Skeletal muscle cell (primary cell): ENCODE results near the gene WIPF2.
"Not testable (repeated sequence)": the region's sequence is repeated elsewhere in the genome, so short reads cannot be mapped to it uniquely, and the experiment has no call there.

Experiments used
- DNase-seq: peaks from one replicate; pipeline ENCODE4 v3.0.0-alpha.2; 2010; ENCODE audit warnings: low read depth
- H3K4me3 ChIP-seq: 2 replicates; pipeline ENCODE4 v1.5.1; 2011; ENCODE audit warnings: low read depth, mild to moderate bottlenecking, control low read depth, low read length, moderate library complexity

WIPF2 gene

DNA sequence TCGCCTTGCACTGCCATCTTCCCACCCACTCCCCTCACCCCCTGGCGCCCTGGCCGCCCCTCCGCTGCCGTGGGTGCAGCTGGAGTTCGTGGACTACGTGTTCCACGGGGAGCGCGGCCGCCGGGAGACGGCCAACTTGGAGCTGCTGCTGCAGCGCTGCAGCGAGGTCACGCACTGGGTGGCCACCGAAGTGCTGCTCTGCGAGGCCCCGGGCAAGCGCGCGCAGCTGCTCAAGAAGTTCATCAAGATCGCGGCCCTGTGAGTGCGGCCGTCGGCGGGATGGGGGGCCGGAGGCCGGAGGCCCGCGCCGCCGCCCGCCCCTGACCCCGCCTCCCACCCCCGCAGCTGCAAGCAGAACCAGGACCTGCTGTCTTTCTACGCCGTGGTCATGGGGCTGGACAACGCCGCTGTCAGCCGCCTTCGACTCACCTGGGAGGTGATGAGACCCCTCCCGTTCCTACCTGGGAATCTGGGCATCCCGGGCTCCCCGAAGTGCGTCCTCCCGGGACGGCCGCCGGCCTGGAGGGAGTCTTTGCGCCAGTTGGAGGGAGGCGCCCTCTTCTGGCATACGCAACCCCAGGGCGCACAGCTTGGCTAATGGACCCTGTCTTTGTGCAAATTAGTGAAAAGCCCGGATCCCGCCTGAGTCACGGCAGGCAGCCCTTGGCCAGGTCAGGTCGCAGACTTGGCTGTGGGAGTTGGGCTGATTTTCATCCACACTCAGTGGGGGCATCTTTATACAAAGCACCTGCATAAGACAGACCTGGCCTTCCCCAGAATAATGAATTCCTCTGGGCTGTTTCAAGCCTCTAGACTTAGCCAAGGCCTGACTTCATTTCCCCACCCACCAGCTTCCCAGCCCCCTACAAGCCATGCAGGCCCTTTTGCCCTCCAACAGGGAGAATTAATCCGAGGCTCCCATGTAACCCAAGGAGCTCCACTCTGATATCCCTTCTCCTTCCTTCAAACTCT lies 27.6 kb upstream of the WIPF2 start:
- DNase-seq = peak; percentile 24
- H3K4me3 ChIP-seq = peak overlapping the region; percentile 53

DNA sequence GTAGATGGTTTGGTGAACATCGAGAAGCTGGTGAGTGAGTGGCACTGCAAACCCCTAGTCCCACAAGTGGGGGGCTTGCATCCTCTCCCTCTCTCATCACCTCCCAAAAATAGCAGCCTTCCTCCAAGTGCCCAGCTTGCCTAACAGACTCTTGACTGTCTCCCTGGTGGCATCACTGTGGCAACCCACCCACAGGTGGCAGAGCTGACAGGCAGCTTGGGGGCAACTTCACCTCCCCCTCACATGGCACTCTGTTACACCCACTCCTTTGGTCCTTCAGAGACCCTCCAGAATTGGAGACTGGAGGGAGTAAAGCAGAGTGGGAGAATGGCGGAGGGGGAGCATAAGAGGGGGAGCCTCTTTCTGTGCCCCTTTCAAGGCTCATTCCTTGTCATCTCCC lies 26.1 kb upstream of the WIPF2 start:
- H3K4me3 ChIP-seq = no peak overlapping the region
- DNase-seq = no peak

DNA sequence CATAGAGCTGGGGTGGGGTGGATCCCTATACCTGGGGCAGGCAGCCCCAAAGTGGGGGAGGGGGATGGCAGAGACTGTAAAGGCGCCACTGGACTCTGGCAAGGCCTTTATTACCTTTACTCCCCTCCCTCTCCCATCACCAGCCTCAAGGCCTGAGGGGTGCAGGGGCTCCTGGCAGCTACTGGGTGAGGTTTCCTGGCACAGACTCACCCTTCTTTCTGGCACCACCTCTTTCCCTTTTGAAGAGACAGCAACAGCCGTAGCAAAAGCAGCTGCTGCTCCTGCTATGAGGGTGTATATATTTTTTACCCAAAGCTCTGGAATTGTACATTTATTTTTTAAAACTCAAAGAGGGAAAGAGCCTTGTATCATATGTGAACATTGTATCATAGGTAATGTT lies 24.3 kb upstream of the WIPF2 start:
- no peak for DNase-seq

DNA sequence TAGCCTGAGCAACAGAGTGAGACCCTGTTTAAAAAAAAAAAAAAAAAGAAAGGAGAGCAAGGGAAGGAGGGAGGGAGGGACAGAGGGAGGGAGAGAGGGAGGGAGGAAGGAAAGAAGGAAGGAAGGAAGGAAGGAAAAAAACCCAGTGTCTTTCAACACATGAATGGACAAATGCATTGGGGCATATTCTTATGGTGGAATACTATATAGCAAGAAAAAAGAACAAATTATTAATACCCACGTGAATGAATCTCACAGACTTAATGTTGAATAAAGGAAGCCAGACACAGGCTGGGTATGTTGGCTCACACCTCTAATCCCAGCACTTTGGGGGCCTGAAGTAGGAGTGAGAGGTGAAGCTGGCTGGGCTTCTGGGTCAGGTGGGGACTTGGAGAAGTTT lies 21.6 kb upstream of the WIPF2 start:
- H3K4me3 ChIP-seq = no peak overlapping the region
- no peak for DNase-seq

More for the DNA sequence above, 24.3 kb upstream of the WIPF2 start:
- H3K4me3 ChIP-seq = no peak overlapping the region

DNA sequence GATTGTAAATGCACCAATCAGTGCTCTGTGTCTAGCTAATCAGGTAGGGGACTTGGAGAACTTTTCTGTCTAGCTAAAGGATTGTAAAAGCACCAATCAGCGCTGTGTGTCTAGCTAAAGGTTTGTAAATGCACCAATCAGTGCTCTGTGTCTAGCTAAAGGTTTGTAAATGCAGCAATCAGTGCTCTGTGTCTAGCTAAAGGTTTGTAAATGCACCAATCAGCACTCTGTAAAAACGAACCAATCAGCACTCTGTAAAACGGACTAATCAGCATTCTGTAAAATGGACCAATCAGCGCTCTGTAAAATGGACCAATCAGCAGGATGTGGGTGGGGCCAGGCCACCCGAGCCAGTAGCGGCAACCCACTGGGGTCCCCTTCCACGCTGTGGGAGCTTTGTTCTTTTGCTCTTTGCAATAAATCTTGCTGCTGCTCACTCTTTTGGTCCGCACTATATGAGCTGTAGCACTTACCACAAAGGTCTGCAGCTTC lies 21.1 kb upstream of the WIPF2 start:
- not testable (repeated sequence) for DNase-seq, H3K4me3 ChIP-seq

DNA sequence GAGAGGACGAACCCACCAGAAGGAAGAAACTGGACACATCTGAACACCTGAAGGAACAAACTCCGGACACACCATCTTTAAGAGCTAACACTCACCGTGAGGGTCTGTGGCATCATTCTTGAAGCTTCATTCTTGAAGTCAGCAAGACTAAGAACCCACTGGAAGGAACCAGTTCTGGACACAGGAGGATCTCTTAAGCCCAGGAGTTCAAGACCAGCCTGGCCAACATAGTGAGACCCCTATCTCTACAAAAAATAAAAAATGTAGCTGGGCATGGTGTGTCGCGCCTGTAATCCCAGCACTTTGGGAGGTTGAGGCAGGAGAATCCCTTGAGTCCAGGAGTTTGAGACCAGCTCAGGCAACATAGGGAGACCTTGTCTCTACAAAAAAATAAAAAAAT lies 20.5 kb upstream of the WIPF2 start:
- no peak overlapping the region for H3K4me3 ChIP-seq

DNA sequence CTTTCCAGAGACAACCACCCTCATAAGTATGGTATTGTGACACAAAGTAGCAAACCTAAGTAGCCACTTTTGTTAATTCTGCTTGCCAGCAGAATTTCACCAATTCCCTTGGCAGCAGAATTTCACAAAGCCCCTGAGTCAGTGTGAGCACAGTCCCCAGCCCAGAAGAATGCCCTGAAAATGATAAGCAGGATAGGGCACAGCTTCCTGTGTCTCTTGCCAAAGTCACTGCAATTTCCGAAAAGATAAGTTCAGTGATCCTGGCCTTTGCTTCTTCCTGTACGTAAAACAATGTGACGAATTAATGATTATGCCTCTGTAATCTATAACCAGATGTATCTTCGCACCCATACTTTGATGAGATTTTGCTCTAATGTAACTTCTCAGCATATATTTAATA lies 16.0 kb upstream of the WIPF2 start:
- DNase-seq = no peak
- H3K4me3 ChIP-seq = no peak overlapping the region

More for the DNA sequence above, 20.5 kb upstream of the WIPF2 start:
- DNase-seq = no peak

DNA sequence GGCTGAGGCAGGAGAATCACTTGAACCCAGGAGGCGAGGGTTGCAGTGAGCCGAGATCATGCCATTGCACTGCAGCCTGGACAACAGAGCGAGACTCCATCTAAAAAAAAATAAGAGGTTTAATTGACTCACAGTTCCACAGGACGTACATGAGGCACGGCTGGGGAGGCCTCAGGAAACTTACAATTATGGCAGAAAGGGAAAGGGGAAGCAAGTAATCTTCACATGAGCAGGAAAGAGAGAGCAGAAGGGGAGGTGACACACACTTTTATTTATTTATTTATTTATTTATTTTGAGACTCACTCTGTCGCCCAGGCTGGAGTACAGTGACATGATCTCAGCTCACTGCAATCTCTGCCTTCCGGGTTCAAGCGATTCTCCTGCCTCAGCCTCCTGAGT lies 12.9 kb upstream of the WIPF2 start:
- not testable (repeated sequence) for DNase-seq, H3K4me3 ChIP-seq

DNA sequence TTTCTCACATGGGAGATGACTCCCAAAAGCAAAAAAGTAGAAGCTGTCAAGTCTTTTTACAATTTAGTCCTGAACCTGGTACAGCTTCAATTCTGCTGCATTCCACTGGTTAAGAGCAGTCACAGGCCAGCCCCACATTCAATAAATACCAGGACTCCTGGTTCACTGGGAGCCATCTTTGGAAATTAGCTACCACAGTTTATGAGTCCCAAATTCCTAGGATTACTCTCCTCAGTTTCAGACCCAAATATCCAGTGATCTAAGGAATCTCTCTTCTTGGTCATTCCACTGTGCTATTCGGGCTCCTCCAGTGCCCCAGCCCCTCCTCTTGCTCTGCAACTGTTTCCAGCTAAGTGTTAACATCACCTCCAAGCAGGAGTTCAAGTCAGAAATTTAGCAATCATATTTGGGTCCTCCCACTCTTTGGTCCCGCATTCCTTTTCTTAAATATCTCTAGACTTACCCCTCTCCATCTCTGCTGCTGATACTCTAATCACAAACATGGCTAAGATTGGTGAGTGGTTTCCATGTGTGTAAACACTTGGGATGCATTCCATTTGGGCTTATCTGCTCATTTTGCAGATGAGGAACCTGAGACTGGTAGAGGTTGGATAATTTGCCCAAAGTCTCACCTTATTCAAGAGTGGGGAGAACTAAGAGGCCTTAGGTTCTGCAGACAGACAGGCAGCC lies 9.6 kb upstream of the WIPF2 start:
- no peak for DNase-seq
- no peak overlapping the region for H3K4me3 ChIP-seq

DNA sequence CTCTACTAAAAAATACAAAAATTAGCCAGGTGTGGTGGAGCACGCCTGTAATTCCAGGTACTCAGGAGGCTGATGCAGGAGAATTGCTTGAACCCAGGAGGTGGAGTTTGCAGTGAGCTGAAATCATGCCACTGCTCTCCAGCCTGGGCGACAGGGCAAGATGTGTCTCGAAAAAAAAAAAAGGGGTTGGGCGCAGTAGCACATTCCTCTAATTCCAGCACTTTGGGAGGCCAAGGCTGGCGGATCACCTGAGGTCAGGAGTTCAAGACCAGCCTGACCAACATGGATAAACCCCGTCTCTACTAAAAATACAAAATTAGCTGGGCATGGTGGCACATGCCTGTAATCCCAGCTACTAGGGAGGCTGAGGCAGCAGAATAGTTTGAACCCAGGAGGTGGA lies 5.2 kb upstream of the WIPF2 start:
- H3K4me3 ChIP-seq, DNase-seq: not testable (repeated sequence)

DNA sequence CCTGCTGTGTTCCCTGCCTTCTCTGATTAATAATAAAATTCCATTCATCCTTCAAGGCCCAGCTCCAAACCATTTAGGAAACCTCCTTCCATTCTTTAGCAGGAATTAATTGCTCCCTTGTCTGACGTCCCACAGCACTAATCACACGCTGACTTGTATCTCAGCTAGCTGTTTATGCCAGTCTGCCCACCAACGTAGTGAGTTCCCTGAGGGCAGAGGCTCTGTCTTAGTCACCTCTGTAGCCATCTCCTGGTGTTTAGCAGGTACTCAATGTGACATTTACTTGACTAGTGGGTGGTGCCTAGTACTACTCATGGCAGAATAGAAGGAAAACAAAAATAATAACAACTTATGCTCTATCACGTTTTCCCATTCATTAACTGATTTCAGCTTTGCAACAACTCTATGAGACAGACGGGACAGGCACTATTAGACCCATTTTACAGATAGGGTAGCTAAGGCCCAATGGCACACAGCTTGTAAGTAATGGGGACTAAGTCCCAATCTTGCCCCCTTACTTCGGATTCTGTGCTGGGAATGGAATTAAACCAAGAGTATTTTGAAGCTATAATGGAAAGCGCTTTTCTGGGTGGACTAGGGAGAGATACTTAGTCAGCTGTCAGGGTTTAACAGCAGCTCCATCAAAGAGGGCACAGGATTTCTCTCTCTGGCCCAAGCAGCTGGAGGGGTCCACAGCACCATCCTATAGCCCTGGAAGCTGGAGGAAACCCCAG lies 931 bp upstream of the WIPF2 start:
- no peak for DNase-seq
- no peak overlapping the region for H3K4me3 ChIP-seq

DNA sequence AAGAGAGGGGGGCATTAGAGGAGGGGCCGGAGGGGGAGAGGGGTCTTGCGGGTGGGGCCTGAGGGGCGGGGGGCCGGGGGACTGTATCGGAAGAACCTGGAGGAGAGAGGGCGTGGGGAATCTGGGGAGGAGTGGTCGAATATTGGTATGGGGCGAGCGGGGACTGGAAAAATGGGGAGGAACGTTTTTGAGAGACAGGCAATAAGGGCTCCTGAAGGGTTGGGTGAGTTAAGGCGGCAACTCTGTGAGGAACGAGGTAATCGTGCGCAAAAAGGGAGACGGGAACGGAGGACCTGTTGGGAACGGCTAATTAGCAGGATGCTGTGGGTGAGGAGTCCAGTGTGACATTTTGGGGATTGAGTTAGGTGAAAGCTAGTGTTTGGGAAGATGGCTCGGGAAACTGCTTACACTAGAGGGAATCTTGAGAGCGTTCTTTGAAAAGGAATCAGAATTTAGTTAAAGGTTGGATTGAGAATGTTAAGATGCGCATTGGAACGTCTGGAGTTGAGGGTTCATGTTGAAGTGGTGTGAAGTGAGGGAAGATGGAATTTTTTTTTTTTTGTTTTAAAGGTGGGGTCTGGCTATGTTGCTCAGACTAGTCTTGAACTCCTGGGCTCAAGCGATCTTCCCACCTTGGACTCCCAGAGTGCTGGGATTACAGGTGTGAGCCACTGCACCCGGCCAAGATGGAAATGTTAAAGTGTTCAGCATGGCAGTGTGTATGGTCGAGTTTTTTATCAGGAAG lies 662 bp downstream of the WIPF2 start:
- H3K4me3 ChIP-seq = peak overlapping the region; percentile 87
- no peak for DNase-seq

DNA sequence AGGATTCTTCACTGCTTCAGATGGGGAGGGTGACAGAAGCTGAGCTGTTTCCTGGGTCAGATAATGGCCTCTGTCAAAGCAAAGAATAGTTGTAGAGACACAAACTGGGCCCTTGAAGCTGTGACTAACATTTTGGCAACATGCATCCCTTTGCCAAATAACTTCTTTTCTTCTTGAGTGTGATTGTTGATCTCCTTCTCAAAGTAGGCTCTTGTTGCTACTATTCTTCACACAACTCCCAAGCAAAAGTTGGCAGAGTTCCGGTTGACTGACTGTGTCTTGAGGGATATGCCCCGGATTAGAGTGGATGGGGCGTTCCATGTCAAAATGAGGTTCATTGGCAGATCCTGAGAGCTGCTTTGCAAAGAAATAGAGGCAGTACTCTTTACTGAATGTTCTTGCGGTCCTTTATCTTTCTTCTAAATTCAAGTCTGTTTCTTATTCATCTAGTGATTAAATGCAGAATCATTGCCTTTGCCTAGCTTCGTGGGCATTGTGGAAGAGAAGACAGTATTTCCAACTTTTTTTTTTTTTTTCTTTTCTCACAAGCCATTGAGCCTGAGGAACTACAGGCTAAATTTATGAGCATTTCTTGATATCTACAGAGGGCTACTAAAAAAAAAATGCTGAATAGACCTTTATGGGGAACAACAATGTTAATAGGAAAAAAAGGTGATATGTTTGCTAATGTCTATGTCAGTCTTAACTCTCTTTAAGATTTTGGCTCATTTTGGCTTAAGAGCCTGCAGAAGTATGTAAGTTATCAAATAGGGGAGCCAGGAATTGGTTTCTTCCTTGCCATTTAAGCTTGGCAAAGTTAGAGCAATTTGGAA lies 5.8 kb downstream of the WIPF2 start:
- no peak overlapping the region for H3K4me3 ChIP-seq

DNA sequence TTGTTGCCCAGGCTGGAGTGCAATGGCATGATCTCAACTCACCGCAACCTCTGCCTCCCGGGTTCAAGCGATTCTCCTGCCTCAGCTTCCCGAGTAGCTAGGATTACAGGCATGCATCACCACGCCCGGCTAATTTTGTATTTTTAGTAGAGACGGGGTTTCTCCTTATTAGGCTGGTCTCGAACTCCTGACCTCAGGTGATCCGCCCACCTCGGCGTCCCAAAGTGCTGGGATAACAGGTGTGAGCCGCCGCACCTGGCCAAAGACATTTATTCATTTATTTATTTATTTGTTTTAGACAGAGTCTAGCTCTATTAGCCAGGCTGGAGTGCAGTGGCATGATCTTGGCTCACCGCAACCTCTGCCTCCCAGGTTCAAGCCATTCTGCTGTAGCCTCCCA lies 10.0 kb downstream of the WIPF2 start:
- not testable (repeated sequence) for H3K4me3 ChIP-seq, DNase-seq

More for the DNA sequence above, 5.8 kb downstream of the WIPF2 start:
- no peak for DNase-seq

DNA sequence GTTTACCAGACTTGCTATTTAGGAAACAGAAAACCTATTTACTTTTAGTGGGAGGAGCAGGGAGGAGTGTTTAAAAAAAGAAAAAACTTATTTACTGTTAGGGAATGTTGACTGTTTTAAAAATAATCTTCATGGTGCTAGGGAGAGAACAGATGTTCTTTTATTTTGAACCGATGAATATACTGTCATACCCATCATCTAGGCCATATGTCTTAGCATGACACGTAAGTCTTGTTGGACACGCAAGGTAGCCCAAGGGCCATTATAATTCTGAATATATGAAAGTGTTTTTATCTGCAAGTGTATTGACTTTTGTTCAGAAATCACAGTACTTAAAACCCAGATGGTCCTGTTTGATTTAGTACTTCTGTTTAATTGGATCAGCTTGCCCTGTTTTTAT lies 11.6 kb downstream of the WIPF2 start:
- no peak overlapping the region for H3K4me3 ChIP-seq
- no peak for DNase-seq

DNA sequence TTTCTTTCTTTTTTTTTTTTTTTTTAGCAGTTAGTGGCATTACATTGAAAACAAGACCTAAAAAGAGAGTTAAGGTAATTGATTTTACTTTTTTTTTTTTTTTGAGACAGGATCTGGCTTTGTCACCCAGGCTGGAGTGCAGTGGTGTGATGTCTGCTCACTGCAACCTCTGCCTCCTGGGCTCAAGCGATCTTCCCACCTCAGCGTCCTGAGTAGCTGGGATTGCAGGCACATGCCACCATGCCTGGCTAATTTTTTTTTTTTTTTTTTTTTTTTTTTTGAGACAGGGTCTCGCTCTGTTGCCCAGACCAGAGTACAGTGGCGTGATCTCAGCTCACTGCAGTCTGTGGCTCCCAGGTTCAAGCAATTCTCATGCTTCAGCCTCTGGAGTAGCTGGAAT lies 12.8 kb downstream of the WIPF2 start:
- H3K4me3 ChIP-seq, DNase-seq: not testable (repeated sequence)

DNA sequence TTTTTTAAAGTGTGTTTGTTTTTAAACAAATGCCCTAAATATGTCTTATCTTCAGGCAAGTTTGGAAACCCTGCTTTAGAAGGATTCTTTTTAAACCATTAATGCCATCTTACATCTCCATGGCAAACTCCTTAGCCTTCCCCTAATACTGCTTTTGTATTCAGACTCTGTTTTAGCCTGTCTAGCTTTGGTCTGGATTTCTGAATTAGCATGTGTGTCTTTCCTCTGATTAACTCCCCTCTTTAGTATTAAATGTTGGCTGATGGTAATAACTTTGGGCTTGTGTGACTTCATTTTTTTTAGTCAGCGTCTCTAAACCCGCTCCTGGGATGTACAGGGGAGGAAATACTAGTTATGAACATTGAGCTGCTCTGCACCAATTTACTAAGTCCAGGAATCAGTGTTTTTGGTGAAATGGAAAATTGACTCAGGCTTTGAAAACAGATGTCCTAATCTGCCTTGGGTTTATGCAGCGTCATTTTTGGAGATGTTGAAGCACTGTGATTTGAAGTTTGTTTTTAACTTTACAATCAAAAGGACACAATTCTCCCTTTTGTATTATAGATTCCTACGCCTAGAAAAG lies 22.2 kb downstream of the WIPF2 start:
- DNase-seq = no peak
- no peak overlapping the region for H3K4me3 ChIP-seq

DNA sequence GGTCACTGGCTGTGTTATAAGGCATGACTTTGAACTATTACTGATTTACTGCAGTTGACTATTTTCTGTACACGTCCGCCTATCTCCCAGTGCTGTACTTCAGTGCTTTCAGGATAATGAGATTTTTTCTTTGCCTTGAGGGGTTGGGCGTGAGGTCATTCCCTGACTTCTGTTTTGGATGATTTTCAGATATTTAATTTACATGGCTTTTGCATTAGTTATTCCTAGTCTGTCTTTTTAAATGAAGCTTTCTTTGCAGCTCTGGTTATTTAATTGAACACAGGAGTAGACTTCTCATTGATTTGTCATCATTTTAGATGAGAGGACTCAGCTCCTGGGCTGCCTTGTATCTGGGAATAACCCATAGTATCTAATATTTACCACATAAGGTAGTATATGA lies 23.7 kb downstream of the WIPF2 start:
- no peak for DNase-seq
- no peak overlapping the region for H3K4me3 ChIP-seq
